ENCODE results near the gene TIRAP.
A peak's percentile ranks its signal among the peaks of the same experiment; 100 is the strongest.

Gene TIRAP

DNA sequence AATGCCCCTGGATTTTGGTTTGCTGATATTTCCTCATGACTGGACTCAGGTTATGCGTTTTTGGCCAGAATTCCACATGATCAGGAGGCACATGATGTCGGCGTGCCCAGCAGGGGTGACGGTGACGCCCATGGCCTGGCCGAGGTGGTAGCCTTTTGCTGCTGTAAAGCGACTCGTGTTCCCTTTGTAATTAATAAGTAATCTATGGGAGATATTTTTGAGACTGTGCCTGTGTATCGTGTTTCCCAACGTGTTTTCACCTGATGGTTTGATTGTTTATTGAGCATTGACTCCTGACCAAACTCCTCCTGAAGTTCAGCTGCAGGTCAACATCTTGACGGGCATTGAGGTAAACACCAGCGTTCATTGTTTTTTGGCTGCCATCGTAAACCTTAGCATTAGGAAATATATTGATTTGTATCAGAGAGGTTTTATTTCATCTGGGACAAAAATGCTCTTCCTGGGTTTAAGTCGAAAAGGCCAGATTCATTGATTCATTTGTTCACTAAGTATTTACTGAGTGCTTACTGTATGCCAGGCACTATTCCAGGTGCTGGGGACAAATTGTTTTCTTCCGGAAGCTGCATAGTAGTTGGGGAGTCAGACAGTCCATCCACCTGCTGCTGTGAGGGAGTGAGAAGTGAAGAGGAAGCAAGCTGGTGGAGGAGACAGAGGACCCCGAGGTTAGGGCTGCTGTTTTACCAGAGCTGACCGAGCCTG, 44.5 kb downstream of the TIRAP start:
- DNase-seq: no peak

DNA sequence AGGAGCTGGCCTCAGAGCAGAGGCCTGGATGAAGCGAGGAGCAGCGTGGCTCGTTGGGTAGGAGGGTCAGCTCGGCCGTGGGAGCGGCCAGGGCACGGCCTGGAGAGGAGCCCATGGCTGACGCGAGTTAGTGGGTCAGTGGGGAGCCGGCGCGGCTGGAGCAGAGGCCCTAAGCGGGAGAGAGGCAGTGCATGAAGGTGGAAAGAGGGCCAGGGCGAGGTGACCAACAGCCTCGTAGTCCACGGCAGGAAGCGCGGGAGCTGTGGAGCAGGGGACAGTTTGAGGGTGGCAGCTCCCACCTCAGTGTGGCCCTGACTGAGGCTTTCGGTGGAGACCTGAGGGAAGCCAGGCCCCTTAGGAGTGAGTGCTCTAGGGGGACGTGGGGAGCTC, 45.1 kb downstream of the TIRAP start:
- DNase-seq: no peak

DNA sequence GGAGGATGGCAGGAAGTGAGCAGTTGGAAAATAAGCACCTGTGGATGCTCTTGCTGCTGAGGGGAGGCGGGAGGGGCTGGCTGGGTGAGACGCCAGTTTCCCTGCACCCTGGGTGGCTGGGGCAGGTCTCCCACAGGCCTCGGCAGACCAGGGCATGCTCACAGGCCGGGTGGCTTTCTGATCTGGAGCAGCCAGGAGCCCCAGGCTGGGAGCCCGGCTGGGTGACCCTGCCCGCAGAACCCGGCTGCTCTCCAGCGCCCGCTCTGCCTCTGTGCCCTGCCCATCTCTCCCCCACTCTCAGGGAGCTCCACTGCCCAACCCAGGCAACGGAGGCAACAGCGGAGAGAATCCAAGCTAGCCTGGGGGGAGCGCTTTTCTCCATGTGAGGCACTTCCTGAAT, 45.6 kb downstream of the TIRAP start:
- DNase-seq: no peak

DNA sequence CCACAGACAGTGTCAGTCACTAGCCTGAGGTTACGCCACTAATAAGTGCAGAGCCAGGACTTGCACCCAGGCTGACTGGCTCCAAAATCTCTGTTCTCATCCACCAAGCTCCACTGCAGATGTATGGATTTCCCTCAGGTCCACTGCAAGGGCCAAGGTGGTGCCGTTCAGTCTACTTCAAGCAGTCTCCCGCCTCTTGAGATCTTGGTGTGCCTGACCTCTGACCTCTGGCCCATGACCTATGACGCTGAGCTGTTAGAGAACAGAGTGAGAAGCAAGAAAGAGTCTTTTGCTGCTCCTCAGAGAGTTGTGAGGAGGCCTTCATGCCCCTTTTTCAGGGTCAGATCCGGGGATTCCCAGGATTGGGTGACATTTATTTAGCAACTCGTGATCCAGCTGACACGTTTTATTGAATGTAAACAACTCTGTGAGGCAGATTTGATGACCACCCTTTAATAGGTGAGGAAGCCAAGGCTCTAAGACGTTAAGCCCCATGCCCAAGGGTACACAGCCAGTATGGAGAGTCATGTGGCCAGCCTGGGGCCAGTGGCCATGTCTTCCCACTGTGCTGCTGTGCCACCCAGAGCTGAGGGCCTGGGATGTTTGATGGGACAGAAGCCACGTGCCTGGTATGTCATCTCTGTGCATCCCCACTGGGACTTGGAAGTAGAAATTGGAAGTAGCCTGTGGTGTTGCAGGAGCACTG, 46.2 kb downstream of the TIRAP start:
- no peak for DNase-seq

DNA sequence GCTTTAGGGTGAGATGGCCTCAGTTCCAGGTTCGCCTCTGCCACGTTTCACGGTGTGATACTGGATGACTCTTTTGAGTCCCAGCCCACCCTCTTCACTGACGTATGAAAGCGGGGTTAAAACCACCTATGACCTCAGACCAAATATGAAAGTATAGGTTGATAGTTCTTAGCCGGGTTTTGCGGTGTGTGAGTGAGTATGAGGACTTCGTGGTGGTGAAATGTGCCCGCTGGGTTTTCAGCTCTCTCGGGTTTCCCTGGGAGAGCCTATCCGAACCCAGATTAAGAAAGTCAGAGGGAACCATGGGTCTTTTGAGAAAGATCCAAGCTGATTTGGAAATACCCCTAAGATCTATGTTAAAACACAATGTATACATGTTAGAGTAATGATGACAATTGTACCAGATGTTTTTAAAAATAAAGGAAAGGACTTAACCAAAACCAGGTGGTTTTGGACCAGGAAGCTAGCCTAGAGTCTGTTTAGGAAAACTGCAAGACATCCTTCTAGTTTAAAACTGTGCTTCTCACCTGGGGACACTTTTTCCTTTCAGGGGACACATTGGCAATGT, 46.8 kb downstream of the TIRAP start:
- no peak for DNase-seq

DNA sequence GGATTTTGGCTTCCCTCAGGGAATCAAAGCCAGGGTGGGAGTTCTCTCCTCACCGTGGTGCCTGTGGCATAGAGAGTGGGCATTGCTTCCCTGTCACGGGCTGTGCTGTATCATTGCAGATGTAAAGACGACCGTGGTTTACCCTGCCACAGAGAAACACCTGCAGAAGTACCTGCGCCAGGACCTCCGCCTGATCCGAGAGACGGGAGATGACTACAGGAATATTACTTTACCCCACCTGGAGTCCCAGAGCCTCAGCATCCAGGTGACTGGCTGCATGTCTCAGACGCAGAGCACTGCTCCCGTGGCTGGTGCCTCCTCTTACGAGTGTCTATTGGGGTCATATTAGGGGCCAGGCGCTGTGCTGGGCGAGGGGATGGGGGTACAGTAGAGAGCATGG, 48.4 kb downstream of the TIRAP start:
- no peak for DNase-seq

DNA sequence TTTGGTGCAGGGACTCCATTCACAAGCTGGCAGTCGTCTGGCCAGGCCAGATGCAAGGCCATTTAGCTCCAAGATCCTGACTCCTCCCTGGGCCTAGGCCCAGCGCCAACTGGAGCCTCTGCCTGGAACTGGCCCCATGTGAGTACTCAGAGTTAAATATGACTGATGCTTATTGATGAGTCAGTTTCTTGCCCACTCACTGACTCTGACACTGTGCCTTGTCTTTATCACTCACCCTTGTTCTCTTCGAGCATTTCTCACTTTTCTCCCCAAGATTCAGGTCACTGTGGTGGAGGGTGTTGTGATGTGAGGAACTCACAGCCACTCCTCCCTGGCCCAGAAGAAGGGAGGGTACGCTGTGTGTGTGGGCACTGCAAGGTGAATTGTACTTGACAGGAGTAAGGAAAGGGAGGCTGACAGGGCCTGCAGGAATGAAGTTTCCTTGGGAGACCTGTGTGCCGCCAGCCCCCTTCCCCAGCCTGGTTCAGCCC, 49.4 kb downstream of the TIRAP start:
- DNase-seq: no peak

DNA sequence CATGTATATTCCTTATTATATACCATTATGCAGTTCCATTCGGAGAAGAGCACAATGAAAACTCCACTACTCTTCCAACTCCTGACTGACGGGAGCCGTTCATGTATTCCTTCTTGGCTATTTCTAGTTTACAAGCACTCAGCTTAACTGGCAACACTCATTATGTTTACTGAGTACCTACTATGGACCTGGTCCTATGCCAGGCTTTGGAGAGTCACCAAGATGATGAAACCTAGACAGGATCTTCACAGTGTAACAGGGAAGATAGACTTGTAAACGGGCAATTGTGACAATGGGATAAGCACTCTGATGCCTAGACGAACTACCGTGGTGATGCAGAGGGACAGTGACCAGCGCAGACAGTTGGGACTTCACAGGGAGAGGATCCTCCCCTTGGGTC, 50.2 kb downstream of the TIRAP start:
- DNase-seq: no peak

DNA sequence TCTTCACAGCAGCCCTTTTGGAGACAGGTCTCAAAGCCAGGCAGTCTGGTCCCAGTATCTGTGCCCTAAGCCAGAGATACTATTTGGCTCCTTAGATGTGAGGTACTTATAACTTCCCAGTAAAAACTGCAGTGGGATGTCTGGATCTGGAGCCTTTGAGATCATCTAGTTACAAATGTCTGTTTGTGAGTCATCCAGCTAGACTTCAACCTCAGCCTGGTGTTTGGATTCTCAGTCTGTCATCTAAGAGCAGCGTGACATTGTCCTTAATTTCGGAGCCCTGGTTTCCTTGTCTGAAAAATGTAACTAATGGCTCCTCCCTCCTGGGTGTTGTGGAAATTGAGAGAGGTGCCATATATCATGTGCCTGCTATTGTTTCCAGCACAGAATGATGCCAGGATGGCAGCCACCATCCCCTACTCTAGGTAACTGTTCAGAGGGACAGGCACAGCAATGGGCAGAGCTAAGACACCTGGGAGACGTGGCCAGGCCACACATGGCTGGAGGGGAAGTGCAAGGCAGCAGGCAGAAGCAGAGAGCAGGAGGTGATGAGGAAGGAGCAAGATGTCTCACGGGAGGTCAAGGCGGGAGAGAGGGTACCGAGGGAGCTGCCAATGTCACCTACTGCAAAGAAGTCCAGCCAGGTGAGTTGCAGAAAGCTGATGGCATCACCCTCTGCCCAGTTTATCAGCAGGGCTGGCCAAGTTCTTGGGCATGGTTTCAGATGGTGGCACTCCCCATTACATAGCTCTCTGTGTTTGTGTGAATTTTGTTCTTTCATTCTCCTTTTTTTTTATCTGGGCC, 52.0 kb downstream of the TIRAP start:
- no peak for DNase-seq

DNA sequence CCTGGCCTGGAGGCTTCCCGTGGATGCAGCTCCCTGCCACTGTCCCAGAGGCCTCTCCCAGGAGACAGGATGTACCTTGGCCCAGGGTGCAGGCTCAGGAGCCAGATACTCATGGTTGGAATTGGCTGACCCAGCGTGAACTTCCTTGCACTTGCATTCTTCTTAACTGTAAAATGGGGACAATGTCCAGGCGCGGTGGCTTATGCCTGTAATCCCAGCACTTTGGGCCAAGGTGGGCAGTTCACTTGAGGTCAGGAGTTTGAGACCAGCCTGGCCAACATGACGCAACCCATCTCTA, 52.5 kb downstream of the TIRAP start:
- DNase-seq: no peak

DNA sequence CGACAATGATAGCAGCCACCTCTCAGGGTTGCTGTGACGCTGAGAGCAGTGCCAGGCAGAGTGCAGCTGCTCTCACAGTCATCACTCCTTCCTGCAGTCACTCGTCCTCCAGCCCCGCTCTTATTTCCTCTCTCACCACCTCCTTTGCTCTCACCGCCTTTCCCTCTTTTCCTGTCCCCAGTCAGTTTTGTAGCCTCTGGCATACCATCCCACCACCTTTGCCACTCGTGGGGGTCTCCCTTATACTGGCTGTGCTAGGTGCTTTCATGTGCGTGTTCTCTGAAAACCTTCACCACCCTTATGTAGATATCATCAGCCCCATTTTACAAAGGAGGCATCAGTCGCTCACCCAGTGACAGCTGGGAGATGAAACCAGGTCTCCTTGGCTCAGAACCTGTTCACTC, 53.2 kb downstream of the TIRAP start:
- peak; percentile 10 for DNase-seq

DNA sequence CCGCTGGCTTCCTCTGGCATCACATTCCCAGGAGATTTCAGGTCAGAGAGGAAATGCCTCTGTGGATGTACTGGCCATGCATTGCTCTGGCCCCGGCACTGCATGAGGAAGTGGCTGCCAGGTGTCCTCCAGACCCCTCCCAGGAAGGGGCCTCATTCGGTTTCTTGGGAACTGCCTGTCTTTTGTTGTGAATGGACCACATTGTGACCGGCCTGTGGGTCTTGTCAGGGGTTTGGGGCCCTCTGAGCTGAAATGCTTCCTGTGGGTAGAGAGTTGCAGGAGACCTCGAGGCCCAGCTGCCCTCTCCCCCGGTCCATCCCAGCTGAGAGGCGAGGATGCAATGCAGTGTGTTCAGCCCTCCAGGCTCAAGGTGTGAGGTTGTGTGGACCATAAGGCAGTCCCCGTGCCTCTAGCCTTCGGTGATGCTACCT, 53.8 kb downstream of the TIRAP start:
- DNase-seq: peak; percentile 22

DNA sequence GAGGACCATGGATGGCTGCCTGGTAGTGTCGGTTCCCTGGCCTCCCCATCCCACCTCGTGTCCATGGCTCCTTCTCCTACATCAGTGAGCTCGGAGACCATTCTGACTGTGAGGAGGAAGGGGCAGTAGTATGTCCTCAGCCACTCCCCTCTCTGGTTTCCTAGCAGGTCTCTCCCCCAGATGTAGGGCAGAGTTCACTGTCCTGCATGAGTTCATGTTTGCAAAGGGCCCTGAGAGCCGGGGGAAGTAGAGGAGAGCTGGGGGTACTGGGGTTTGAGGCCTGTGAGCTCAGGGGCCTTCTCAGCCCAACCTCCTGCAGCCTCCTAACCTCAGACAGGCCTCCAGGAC, 54.2 kb downstream of the TIRAP start:
- peak; percentile 3 for DNase-seq

DNA sequence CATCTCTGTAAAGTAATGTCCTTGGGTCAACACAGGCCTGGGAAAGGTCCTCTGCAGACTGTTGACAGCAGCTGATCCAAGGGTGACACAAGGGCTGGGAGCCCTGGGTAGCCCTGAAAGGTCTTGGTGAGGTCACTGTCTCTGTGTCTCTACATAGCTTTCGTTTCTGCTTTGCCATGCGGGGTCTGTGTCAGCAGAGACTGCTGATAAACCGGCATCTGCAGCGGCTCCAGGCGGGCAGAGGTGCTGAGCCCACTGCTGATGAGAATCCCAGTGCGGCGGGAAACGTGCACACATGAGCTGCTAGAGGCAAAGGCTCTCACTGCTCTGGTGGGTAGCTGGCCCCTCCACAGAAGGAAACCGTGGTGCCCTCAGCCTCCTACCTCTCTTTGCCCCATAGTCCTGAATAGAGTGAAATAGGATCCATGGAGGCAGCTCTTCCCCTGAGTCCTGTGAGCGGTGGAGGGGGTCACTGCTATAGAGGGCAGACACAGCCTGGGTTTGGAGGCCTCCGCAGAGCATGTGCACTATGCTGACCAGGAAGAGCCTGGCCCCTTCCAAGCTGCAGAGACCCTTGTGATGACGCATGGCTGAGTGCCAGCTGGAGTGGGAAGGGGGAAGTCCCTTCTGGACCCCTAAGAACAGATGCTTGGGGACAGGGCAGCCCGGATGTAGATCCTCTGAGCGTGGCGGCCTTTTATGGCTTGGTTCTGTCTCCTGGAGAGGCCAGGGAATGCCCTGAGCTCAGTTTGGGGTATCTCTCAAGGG, 54.8 kb downstream of the TIRAP start:
- DNase-seq: peak; percentile 12

DNA sequence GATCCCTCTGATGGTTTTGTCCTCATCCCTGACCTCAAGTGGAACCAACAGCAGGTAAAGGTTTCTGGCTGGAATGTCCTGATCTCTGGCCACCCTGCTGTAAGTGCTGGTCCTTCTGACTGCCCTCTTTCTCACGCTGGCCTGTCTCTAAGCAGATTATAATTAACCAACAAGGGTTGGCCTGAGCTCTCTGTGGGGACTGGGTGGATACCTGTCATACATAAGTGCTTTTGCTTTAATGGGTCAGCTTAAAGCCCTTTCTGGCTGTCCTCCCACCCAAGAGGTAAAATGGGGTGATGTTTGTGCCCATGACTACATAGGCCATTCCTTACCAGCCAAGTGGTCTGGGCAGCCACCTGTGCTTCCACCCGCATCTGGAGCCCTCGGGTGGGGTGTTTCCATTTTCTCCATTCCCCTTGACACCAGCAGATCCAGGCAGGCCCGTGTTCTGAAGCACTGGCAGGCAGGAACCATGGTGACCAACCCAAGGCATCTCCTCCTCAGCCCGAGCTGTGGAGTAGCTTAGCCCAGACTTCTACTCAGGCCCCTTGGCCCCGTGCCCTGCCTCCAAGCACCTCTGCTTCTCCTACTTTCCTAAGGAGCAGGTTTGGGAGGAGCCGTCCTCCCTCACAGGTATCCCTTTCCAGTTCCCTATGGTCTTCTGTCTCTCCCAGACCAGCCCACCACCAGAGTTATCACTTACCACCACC, 55.6 kb downstream of the TIRAP start:
- DNase-seq: no peak

DNA sequence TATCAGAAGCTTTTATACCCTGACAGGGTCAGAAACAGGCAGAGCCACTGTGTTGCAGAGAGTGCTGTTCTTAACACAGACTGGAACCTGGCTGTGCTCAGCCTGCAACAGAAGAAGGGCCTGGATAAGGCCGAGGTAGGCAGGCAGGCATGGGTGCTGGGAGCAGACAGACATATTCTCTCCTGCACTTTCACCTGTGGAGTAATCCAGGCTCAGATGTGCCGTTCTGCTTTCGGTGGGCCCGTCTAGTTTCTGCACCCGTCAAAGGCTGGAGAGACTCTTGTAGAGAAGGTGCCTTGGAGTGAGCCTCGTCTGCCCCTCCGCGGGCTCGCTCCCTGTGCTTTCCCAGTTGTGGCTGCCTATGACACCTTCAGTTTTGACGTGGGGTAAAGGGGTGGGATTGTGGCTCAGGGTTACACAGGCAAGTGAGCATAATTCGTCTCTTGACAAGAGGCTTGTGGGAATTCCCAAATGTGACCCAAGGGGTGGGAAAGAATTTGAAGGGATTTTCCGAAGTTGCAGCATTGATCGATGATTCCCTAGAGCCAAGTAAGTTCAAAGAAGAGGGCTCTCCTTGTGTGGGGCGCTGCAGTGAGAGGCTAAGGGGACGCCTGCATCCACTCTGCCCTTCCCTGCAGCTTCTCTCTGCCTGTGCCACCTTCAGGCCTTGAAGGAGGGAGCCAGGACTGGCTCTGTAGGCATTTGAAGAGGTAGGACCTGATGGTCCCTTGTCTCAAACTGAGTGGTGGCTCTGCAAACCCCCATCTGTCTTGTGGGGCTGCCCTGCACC, 56.4 kb downstream of the TIRAP start:
- no peak for DNase-seq

DNA sequence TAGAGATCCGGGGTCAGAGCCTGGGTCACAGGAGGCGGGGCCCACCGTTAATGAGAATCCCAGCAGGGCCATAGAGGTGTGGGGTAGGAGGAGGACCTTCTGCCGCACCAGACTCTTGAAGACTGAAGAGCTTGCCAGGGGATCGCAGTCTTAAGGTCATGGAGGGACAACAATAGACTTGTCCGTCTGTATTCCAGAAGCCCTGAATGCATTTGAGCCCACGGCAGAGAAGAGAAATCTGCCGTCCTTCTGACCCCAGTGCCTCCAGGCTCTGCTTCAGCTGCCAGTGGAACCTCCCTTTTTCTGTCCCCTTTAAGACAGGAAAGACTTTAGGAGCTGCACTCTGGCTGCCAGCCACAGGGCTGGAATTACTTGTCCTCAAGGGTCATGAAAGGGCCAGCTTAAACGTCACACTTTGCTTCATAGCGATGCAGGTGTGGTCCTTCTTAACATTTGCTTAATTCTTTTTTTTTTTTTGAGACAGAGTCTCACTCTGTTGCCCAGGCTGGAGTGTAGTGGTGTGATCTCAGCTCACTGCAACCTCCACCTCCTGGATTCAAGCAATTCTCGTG, 57.1 kb downstream of the TIRAP start:
- DNase-seq: peak; percentile 8

DNA sequence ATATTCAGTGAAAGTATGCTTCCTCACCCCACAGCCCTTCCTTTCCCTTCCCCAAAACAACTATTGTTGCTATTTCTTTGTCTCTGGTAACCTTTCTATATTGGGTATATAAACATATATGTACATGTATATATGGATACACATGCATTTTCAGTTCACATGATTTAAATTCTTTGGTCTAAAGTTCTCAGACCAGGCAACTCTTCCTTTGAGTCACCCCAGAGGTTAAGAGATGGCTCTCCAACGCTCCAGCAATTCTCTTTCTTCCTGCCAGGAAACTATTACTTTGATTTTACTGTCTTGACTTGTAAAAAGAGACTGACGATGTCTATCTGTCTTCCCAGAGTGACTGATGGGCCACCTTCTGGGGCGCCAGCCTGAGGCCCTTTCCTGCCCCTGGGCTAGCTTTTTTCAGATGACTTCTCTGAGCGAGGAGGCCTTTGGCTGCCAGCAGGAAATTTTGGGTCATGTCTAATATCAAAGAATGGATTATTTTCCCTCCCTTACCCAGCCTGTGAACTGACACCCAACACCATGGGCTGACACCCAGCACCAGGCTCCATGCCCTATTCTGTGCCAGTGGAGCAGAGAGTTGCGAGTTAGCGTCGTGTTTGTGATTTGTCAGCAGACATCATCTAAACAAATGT, 58.2 kb downstream of the TIRAP start:
- DNase-seq: no peak

DNA sequence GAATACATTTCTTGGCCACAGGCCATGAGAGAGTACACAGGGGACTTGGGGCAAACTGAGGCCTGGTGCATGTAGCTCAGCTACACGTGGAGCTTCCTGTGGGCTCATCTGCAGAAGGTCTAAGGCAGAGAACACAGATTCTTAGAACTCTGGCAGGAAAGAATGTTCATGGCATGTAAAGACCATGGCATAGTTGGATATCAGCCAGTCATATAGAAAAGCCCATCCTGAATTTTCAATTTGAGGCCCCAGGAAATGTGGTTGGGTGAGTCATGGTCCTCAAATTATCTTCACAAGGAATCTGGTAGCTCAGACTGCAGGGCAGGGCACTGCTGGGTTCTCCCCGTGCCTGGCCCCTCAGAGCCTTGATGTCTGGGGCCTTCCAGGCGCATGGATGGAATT, 58.9 kb downstream of the TIRAP start:
- no peak for DNase-seq

DNA sequence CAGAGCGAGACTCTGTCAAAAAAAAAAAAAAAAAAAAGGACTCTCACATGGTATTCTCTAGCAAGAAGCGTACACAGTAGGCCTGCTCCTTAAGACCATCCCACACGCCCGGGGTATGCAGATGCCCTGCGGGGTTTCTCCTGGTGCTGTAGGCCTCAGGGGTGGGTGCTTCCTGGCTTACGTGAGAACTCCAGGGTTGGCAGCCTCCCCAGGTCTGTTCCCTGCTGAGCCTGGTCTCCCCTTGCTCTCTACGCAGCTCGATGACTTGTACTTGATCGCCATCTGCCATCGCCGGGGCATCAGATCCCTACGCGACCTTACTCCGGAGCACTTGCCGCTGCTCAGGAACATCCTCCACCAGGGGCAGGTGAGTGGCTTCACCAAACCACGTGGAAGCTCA, 60.2 kb downstream of the TIRAP start:
- DNase-seq: no peak
